Left ventricle myocardium inferior (tissue), 1 donor: ENCODE measurements around the gene STMN1. TPM values are rescaled to one million over a fixed set of nuclear protein-coding genes. Genes with fewer than 3 reads are reported as not detected.

Experiments
- DNase-seq: peaks from one replicate; pipeline ENCODE4 v3.0.0-alpha.2; 2020
- H3K27ac ChIP-seq: fragments of 200-600 bp; replicated peaks from 2 replicates; pipeline ENCODE4 v1.8.0; 2021
- H3K27me3 ChIP-seq: fragments of 200-600 bp; 2 replicates; pipeline ENCODE4 v1.8.0; 2021; ENCODE audit warnings: low read depth
- H3K36me3 ChIP-seq: fragments of 200-600 bp; 2 replicates; pipeline ENCODE4 v1.8.0; 2021
- H3K4me1 ChIP-seq: fragments of 200-600 bp; 2 replicates; pipeline ENCODE4 v1.8.0; 2021
- H3K4me3 ChIP-seq: fragments of 200-600 bp; 2 replicates; pipeline ENCODE4 v1.8.0; 2021; ENCODE audit warnings: mild to moderate bottlenecking, moderate library complexity
- H3K9me3 ChIP-seq: fragments of 200-600 bp; replicated peaks from 2 replicates; pipeline ENCODE4 v1.8.0; 2021
- CTCF ChIP-seq: fragments of 200-600 bp; IDR thresholded peaks from 2 replicates; pipeline ENCODE4 v1.8.0; 2021; ENCODE audit warnings: antibody characterized with exemption, mild to moderate bottlenecking, borderline replicate concordance
- intact Hi-C: fragments of 100-400 bp; cut with micrococcal nuclease; formaldehyde crosslinking; loops from one replicate; pipeline ENCODE4 v1.11.0; 2022
- total RNA-seq: library from RNA; stranded (reverse); fragmentation: NEBNext Ultra II Directional; extraction: Animal tissue kit (Norgen Biotek cat#: 25700); gene quantifications from one replicate; pipeline ENCODE4 v1.2.1, GENCODE V29; 2021
- donor health status: DM: no; HTN: yes; CAD: no; lungs with severe emphysema.

STMN1 gene
- total RNA-seq, 1 donor from 2014 or later, result 47.1 TPM

- no peak for TF ChIP-seq CTCF
- Histone ChIP-seq H3K9me3 (no peaks in the 10 kb centered on the region), H3K27me3 (no peaks in the 10 kb centered on the region), H3K4me1 (peaks cover 14% of the 10 kb centered on the region), H3K27ac (no peak overlapping the region), H3K36me3 (no peaks in the 10 kb centered on the region), H3K4me3 (no peak overlapping the region)
- DNase-seq, result no peak
- intact Hi-C loops, result no loop called here
Observed at GRCh38 chr1:25864434-25864833, 41.8 kb downstream of the STMN1 start.

- no peaks in the 10 kb centered on the region for H3K9me3 ChIP-seq
- peaks cover 19% of the 10 kb centered on the region for H3K4me1 ChIP-seq
- no peak for DNase-seq
- intact Hi-C loops, result no loop called here
- TF ChIP-seq CTCF, result no peak
- no peaks in the 10 kb centered on the region for H3K27me3 ChIP-seq
- no peak overlapping the region for H3K27ac ChIP-seq
- H3K36me3 ChIP-seq, result no peaks in the 10 kb centered on the region
- H3K4me3 ChIP-seq, result no peak overlapping the region
Observed at GRCh38 chr1:25863486-25864262, 42.5 kb downstream of the STMN1 start.

GRCh38 chr1:25862785-25863485 is 43.3 kb downstream of the STMN1 start:
- intact Hi-C loops, result no loop called here
- peaks cover 24% of the 10 kb centered on the region for H3K4me1 ChIP-seq
- DNase-seq, result no peak
- no peak overlapping the region for H3K27ac ChIP-seq
- no peaks in the 10 kb centered on the region for H3K36me3 ChIP-seq
- no peak for TF ChIP-seq CTCF
- no peaks in the 10 kb centered on the region for H3K9me3 ChIP-seq
- H3K4me3 ChIP-seq, result no peak overlapping the region
- no peaks in the 10 kb centered on the region for H3K27me3 ChIP-seq

GRCh38 chr1:25861316-25862286 is 44.6 kb downstream of the STMN1 start:
- intact Hi-C loops, result no loop called here
- peak; percentile 31 for DNase-seq

More at GRCh38 chr1:25861316-25862286, 44.6 kb downstream of the STMN1 start:
- no peaks in the 10 kb centered on the region for H3K36me3 ChIP-seq
- H3K4me3 ChIP-seq, result no peak overlapping the region
- TF ChIP-seq CTCF, result no peak
- no peaks in the 10 kb centered on the region for H3K27me3 ChIP-seq
- H3K27ac ChIP-seq, result peak overlapping the region; percentile 33
- peaks cover 24% of the 10 kb centered on the region for H3K4me1 ChIP-seq
- H3K9me3 ChIP-seq, result no peaks in the 10 kb centered on the region
